Measurements from ENCODE around the gene PSMD13.
"Not testable (repeated sequence)": the region's sequence is repeated elsewhere in the genome, so short reads cannot be mapped to it uniquely, and the experiment has no call there.

Gene PSMD13

GRCh38 chr11:236774-237767 lies at the start of gene PSMD13:
PSMD13 (plus strand) TSS chr11:236976; CDS start chr11:237050, 74 bp downstream.
- DNase-seq (ENCODE audit: low read depth in 2 of 2) = peak; percentile 75 to 84

DNA sequence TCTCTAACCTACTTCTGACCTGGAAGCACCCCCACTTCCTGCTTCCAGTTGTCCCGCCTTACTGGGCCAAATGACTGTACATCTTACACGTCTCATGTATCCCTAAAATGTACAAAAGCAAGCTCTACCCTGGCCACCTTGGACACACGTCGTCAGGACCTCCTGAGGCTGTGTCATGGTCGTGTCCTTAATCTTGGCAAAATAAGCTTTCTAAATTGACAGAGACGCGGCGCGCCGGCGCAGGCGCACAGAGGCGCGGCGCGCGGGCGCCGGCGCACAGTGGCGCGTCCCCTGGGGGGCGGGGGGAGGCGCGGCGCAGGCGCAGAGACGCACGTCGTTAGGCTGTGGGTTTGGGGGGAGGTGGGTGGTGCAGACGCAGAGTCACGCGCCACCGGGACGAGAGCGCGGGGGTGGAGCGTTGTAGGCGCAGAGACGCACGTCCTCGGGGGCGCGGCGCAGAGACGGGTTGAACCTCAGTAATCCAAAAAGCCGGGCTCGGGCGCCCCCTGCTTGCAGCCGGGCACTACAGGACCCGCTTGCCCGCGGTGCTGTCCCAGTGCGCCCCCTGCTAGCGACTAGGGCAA lies 47.5 kb upstream of the PSMD13 start:
- not testable (repeated sequence) for DNase-seq (ENCODE audit: low read depth in 2 of 2)

DNA sequence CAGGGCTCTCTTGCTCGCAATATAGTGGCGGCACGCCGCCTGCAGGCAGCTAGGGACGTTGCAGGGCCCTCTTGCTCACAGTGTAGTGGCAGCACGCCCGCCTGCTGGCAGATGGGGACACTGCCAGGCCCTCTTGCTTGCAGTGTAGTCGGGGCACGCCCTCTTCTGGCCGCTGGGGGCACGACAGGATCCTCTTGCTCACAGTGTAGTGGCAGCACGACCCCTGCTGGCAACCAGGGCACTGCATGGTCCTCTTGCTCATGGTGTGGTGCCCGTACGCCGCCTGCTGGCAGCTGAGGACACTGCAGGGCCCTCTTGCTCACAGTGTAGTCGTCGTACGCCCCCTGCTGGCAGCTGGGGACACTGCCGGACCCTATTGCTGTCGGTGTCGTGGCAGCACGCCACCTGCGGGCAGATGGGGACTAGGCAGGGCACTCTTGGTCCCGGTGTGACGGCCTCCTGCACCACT lies 46.9 kb upstream of the PSMD13 start:
- not testable (repeated sequence) for DNase-seq (ENCODE audit: low read depth in 2 of 2)

DNA sequence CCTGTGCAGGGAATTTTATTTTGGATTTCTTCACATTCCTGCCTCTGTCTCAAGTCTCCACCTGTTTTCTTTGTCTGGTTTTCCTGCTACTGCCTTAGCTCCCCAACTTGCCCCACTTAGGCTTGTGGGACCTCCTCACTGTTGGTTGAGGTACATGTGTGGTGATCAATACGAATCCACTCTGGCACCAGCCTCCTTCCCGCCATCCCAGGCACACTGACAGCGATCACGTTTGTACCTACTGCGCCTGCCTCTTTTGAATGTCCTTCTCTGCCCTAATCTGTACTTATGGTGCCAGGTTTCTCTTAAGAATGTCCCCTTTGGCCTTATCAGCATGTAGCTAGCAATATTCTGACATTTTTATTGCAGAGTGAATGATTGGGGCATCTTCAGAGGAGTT lies 46.2 kb upstream of the PSMD13 start:
- DNase-seq (ENCODE audit: low read depth in 2 of 2) = not testable (repeated sequence)

DNA sequence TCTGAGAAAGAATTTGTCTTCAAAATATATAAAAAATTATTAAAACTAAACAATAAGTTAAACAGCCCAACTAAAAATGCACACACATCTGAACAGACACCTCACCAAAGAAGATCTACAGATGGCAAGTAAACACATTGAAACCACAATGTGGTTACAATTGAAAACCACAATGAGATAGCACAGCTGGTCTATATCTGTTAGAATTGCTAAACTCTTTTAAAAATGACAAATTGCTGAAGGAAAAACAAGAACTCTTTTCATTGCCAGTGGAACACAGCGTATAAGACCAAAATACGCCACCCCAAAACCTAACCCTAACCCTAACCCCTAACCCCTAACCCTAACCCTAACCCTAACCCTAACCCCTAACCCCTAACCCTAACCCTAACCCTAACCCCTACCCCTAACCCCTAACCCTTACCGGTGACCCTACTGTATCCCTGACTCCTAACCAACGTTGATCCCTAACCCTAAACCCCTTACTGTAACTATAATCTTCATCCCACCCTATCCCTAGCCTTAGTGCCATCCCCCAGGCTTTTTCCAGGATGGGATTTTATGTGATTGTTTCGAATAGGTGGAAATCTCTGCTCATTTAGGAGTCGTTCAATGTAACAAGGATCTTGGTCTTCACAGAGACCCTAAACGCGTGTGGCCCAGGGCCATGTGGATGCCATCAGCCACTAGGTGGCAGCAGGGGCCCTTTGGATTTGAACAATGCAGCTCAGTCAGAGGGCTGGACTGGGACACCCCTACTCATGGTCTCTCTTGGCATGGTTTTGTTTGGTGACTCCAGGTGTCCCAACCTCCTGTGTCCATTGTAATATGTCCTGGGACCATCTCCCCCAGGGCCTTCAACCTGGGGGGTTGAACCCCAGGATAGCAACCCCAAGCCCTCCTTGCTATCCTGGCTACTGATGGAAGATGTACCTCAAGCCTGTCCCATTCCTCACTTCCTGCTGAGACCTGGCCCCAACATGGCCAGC lies 45.0 kb upstream of the PSMD13 start:
- peak; percentile 36 to 54 for DNase-seq (ENCODE audit: low read depth in 2 of 2)

DNA sequence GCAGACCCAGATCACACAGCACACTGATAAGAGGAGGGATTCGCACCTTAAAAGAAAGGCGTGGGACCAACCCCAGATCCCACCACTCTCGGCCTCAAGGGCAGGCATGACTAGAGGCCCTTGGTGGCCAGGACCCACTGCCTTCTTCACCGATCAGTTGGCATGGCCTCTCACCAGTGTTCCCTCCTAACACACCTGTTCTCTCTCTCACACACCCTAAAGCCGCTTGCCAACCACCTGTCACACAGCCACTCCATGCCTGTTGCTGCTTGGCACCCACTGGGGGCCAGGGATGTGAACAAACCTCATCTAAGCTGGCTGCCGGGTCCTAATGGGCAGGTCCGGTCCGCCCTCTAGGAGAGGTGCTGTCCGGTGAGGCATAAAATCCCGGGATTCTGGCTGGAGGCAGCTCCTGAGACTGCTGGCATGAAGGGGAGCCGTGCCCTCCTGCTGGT lies 44.1 kb upstream of the PSMD13 start, which contains the start of gene SCGB1C1:
Gene SCGB1C1, plus strand, starts transcription at position 405 of the 455 bp plus-strand sequence. Its CDS starts 22 bp downstream, at position 427.
- not testable (repeated sequence) for DNase-seq (ENCODE audit: low read depth in 2 of 2)

DNA sequence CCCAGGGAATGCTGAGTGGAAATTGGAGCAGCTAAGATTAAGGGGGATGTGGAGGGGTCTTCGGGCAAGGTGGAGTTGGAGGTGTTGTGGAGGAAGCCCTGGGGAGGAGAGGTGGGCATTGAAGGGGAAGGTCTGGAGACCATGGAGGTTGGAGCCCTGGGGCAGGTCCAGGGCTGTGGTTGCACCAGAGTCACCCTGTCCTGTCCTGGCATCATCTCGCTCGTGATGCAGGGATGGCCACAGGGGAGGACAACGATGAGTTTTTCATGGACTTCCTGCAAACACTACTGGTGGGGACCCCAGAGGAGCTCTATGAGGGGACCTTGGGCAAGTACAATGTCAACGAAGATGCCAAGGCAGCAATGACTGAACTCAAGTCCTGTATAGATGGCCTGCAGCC lies 43.3 kb upstream of the PSMD13 start:
- DNase-seq (ENCODE audit: low read depth in 2 of 2) = not testable (repeated sequence)

GRCh38 chr11:196786-197731 lies 39.7 kb upstream of the PSMD13 start:
- no peak for DNase-seq (ENCODE audit: low read depth in 2 of 2)

GRCh38 chr11:197741-198235 lies 39.0 kb upstream of the PSMD13 start:
- no peak for DNase-seq (ENCODE audit: low read depth in 2 of 2)

GRCh38 chr11:198236-198806 lies 38.5 kb upstream of the PSMD13 start:
- no peak for DNase-seq (ENCODE audit: low read depth in 2 of 2)

DNA sequence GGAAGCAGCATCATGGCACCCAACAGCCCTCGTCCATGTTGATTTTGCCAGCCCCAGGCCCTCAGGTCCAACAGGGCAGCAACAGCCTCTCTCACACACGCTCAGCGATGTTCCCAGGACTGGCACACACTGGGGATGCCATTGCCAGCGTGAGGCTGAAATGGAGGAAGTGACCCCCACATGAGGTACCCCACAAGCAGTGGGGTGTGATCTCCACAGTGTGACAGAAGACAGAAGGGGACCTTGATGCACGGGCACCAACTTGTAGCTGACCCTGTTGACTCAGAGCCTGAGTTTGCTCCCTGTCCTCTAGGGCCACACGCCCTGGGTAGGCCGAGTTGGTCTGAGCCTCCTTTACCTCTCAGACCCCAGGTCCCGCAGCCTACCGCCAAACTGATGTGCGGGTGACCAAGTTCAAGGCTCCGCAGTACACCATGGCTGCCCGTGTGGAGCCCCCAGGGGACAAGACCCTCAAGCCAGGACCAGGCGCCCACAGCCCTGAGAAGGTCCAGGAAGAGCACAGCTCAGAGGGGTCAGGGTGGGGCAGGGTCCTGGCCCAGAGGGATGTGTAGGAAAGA lies 37.7 kb upstream of the PSMD13 start:
- DNase-seq (ENCODE audit: low read depth in 2 of 2) = no peak

DNA sequence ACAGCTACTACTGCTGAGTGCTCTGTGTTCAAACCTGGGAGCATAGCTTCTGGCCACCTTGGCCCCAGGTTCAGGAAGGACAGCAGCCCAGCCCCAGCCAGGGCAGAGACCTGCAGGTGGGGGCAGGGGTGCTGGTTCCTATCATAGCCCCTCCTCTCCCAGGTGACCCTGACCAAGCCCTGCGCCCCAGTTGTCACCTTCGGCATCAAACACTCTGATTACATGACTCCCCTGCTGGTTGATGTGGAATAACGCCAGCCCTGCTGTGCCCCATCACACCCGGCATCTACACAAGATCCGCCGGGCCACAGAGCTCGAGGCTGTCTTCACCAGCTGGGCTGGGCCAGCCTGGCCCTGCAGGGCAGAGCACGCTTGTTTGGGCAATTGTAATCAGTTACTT lies 37.0 kb upstream of the PSMD13 start:
- no peak for DNase-seq (ENCODE audit: low read depth in 2 of 2)

- no peak for DNase-seq (ENCODE audit: low read depth in 2 of 2)
Observed at GRCh38 chr11:200224-201003, 36.4 kb upstream of the PSMD13 start.

DNA sequence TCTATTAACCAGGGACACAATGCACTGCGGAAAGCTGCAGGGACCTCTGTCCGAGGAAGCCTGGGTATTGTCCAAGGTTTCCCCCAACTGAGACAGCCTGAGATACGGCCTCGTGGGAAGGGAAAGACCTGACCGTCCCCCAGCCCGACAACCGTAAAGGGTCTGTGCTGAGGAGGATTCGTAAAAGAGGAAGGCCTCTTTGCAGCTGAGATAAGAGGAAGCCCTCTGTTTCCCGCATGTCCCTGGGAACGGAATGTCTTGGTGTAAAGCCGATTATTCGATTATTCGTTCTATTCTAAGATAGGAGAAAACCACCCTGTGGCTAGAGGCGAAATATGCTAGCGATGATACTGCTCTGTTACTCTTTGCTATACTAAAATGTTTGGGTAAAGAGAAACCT lies 34.8 kb upstream of the PSMD13 start:
- DNase-seq (ENCODE audit: low read depth in 2 of 2) = no peak

DNA sequence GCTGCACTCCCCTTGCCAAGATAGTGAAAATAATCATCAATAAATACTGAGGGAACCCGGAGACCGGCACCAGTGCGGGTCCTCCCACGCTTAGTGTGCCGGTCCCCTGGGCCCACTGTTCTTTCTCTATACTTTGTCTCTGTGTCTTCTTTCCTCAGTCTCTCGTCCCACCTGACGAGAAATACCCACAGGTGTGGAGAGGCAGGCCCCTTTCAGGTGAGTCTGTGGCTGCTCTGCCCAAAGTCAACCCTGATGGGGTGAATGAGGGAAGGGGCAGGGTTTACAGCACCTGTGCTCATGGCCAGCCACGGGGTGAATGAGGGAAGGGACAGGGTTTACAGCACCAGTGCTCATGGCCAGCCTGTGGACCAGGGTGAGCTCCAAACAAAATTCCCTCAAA lies 34.3 kb upstream of the PSMD13 start:
- DNase-seq (ENCODE audit: low read depth in 2 of 2) = no peak

DNA sequence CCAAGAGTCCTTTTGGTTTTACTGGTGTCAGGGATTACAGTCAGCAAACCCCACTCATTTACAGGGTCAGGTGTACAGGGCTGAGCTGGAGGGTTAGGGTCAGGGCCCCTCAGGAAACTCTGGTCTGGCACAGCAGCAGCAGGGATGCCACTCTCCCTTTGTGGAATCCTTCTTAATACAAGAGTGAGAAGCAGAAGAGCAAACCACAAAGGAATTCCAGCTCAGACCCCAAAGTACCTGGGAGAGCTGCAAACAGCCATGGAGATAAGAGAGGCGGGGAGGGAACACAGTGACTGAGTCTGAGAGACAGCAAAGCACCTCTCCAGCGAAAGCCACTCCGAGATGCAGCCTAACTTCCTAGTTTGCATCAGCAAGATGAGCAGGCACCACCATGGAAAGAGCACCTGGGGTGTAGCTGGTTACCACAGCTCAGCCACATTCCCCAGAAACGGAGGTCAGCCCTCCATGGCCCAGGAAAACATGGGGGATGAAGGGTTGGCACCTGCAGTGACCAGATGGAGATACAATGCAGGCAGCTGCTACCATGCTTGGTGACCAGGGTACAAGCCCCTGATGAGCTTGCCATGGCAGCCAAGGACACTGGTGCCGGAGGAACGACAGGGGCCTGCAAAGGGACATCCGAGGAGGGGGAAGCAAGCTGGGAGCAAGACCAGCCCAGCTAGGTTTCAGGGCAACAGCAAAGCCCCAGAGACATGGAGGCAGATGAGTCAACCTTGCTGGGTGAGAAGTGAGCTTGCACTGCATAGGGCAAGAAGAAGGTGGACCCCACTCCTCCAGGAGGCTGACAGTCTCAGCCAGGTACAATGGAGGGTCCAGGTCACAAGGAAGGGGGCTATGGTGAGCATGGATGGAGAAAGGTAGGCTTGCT lies 33.5 kb upstream of the PSMD13 start:
- DNase-seq (ENCODE audit: low read depth in 2 of 2) = no peak

- no peak for DNase-seq (ENCODE audit: low read depth in 2 of 2)
Observed at GRCh38 chr11:203945-204586, 32.7 kb upstream of the PSMD13 start.

Data from stimulated activated CD4-positive, alpha-beta T cell treated with anti-CD3 and anti-CD28 coated beads, Interleukin-1b, Interleukin-23, amount 100 ng/mL, for 4 hours (primary cell).